GM23248 (cell line): ENCODE results near the gene SARDH.

ENCODE experiments used
- EZH2 ChIP-seq: fragments of 200-600 bp; sonication (generic); IDR thresholded peaks from 2 replicates; pipeline ENCODE4 v1.6.1; 2018; ENCODE audit warnings: antibody characterized with exemption, mild to moderate bottlenecking; ENCODE audit not compliant: insufficient read depth, poor library complexity, severe bottlenecking
- EZH2phosphoT487 ChIP-seq: fragments of 200-600 bp; sonication (generic); IDR thresholded peaks from 2 replicates; pipeline ENCODE4 v1.6.1; 2018; ENCODE audit warnings: antibody characterized with exemption, moderate library complexity, mild to moderate bottlenecking, low read depth; ENCODE audit not compliant: insufficient read depth

- TF ChIP-seq EZH2 (no peak), EZH2phosphoT487 (no peak)
Measured at GRCh38 chr9:133735415-133735775, 2.8 kb downstream of the SARDH start.
